Neuronal stem cell (in vitro differentiated cells): ENCODE measurements around the gene PAPOLA.
A peak's percentile ranks its signal among the peaks of the same experiment; 100 is the strongest.

ENCODE experiments used
- DNase-seq: peaks from one replicate; pipeline ENCODE4 v3.0.0-alpha.2; 2013; ENCODE audit warnings: low spot score
- H2AFZ ChIP-seq: one replicate; pipeline ENCODE4 v1.6.1; 2013; ENCODE audit warnings: mild to moderate bottlenecking, low read length, inconsistent platforms
- H2AK5ac ChIP-seq: 2 replicates; pipeline ENCODE4 v1.6.1; 2013; ENCODE audit warnings: low read depth, mild to moderate bottlenecking, inconsistent platforms, low read length, moderate library complexity, mixed read lengths
- H2BK120ac ChIP-seq: 2 replicates; pipeline ENCODE4 v1.6.1; 2013; ENCODE audit warnings: low read depth, mild to moderate bottlenecking, inconsistent platforms, low read length, moderate library complexity, mixed read lengths
- H2BK12ac ChIP-seq: one replicate; pipeline ENCODE4 v1.6.1; 2013; ENCODE audit warnings: low read length, inconsistent platforms
- H2BK15ac ChIP-seq: 2 replicates; pipeline ENCODE4 v1.6.1; 2013; ENCODE audit warnings: mild to moderate bottlenecking, low read length, inconsistent platforms, mixed read lengths
- H2BK5ac ChIP-seq: one replicate; pipeline ENCODE4 v1.6.1; 2013; ENCODE audit warnings: inconsistent platforms, mild to moderate bottlenecking, low read length, moderate library complexity
- H3K14ac ChIP-seq: one replicate; pipeline ENCODE4 v1.6.1; 2013; ENCODE audit warnings: low read length, inconsistent platforms
- H3K18ac ChIP-seq: 2 replicates; pipeline ENCODE4 v1.6.1; 2013; ENCODE audit warnings: low read length, inconsistent platforms
- H3K23ac ChIP-seq: 2 replicates; pipeline ENCODE4 v1.6.1; 2013; ENCODE audit warnings: low read depth, mild to moderate bottlenecking, mixed read lengths, low read length, inconsistent platforms; ENCODE audit not compliant: poor library complexity
- H3K27ac ChIP-seq: replicated peaks from 3 replicates; pipeline ENCODE4 v1.5.1; 2013; ENCODE audit warnings: low read length, inconsistent platforms
- H3K27me3 ChIP-seq, 3 experiments: 2 replicates each; pipeline ENCODE4 v1.6.1; 2013; ENCODE audit warnings: low read length in 3 of 3, mild to moderate bottlenecking in 2 of 3, inconsistent platforms in 1 of 3, low read depth in 1 of 3, mixed read lengths in 1 of 3, moderate library complexity in 1 of 3; ENCODE audit not compliant: control insufficient read depth in 3 of 3, insufficient read depth in 3 of 3
- H3K36me3 ChIP-seq, 2 donors: replicated peaks in 1 of 2; 2 replicates each; pipeline ENCODE4 v1.6.1; 2013; ENCODE audit warnings: low read length in 2 of 2; ENCODE audit not compliant: control insufficient read depth in 2 of 2, insufficient read depth in 2 of 2
- H3K4ac ChIP-seq: 2 replicates; pipeline ENCODE4 v1.6.1; 2013; ENCODE audit warnings: inconsistent platforms, mild to moderate bottlenecking, low read length, moderate library complexity
- H3K4me1 ChIP-seq, 2 donors: 1 replicate in 1 of 2; 2 replicates in 1 of 2; pipeline ENCODE4 v1.6.1; 2013; ENCODE audit warnings: low read length in 2 of 2, low read depth in 1 of 2; ENCODE audit not compliant: control insufficient read depth in 2 of 2, insufficient read depth in 1 of 2
- H3K4me2 ChIP-seq: one replicate; pipeline ENCODE4 v1.6.1; 2013; ENCODE audit warnings: mild to moderate bottlenecking, low read length, inconsistent platforms; ENCODE audit not compliant: insufficient read depth, poor library complexity, severe bottlenecking
- H3K4me3 ChIP-seq, 2 donors: 2 replicates each; pipeline ENCODE4 v1.5.1; 2013; ENCODE audit warnings: low read length in 2 of 2, mild to moderate bottlenecking in 2 of 2, inconsistent platforms in 1 of 2, moderate library complexity in 1 of 2
- H3K79me1 ChIP-seq: one replicate; pipeline ENCODE4 v1.6.1; 2013; ENCODE audit warnings: low read depth, mild to moderate bottlenecking, inconsistent platforms, low read length, moderate library complexity
- H3K9ac ChIP-seq: one replicate; pipeline ENCODE4 v1.6.1; 2013; ENCODE audit warnings: mild to moderate bottlenecking, low read depth, low read length, inconsistent platforms; ENCODE audit not compliant: poor library complexity
- H3K9me3 ChIP-seq, 2 donors: replicated peaks in 1 of 2; 2 replicates each; pipeline versions ENCODE3 to v1.6.1; 2013; ENCODE audit warnings: low read length in 2 of 2, mild to moderate bottlenecking in 2 of 2, inconsistent platforms in 1 of 2, low read depth in 1 of 2, mixed read lengths in 1 of 2, moderate library complexity in 1 of 2; ENCODE audit not compliant: control insufficient read depth in 2 of 2, insufficient read depth in 1 of 2
- H4K8ac ChIP-seq: one replicate; pipeline ENCODE4 v1.6.1; 2013; ENCODE audit warnings: low read depth, mild to moderate bottlenecking, inconsistent platforms, low read length, moderate library complexity
- H4K91ac ChIP-seq: one replicate; pipeline ENCODE4 v1.6.1; 2013; ENCODE audit warnings: low read length, low read depth, mild to moderate bottlenecking, inconsistent platforms; ENCODE audit not compliant: poor library complexity
- WGBS, 2 donors: extraction: QIAGEN DNeasy Blood & Tissue Kit; methylation state at CpG; one replicate each; pipeline ENCODE4 v1.1.7; 2013; ENCODE audit warnings: missing lambda C conversion rate in 2 of 2, mixed read lengths in 1 of 2; ENCODE audit not compliant: insufficient read length in 2 of 2, insufficient replicate concordance in 1 of 2; ENCODE audit errors: extremely low coverage in 2 of 2; 5-methylcytosine and 5-hydroxymethylcytosine counted together

Gene PAPOLA

GRCh38 chr14:96599076-96599475, 96.9 kb downstream of the PAPOLA start:
- Histone ChIP-seq H3K14ac (no peak overlapping the region), H3K79me1 (no peaks in the 10 kb centered on the region), H3K4me1 (no peaks in the 10 kb centered on the region), H3K9ac (no peak overlapping the region), H3K4ac (no peak overlapping the region), H2BK15ac (no peak overlapping the region), H3K27ac (no peak overlapping the region), H2AK5ac (peak overlapping the region; percentile 13), H2BK120ac (no peak overlapping the region), H3K18ac (no peak overlapping the region), H4K91ac (no peak overlapping the region), H2BK12ac (no peak overlapping the region), H3K9me3 (peaks cover 0 to 3% of the 10 kb centered on the region in 2 donors), H3K4me2 (no peak overlapping the region), H3K36me3 (no peaks in the 10 kb centered on the region), H4K8ac (no peak overlapping the region), H2BK5ac (no peak overlapping the region), H3K27me3 (peaks cover 0 to 22% (median 2%) of the 10 kb centered on the region in 3 experiments), H3K4me3 (no peak overlapping the region), H2AFZ (no peak overlapping the region), H3K23ac (no peak overlapping the region)
- no CpG with 5 or more reads among the region's 10 CpGs for WGBS, 2 donors
- DNase-seq = no peak

DNA sequence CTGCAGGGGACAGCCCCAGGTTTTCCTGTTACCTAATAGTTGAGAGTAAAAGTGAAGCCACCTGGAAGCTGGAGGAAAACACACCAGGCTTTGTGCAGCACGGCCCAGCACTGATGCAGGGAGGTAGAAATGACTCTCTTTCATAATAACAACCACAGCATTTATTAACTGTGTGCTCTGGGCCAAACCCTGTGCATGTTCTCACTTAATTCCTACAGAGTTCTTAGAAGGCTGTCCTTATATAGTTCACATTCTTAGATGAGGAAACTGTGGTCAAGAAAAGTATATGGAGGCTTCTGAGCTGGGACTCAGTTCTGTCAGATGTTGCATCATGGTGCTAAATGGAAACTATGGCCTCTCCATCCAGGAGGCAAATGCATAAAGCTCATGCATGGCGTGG, 100.0 kb downstream of the PAPOLA start:
- Histone ChIP-seq H3K27ac (no peak overlapping the region), H2BK12ac (no peak overlapping the region), H3K4ac (no peak overlapping the region), H3K9ac (no peak overlapping the region), H3K23ac (no peak overlapping the region), H3K4me2 (no peak overlapping the region), H2AK5ac (no peak overlapping the region), H4K91ac (no peak overlapping the region), H2BK5ac (no peak overlapping the region), H3K36me3 (no peaks in the 10 kb centered on the region), H4K8ac (no peak overlapping the region), H2AFZ (no peak overlapping the region), H3K4me3 (no peak overlapping the region), H3K27me3 (peaks cover 0 to 39% (median 2%) of the 10 kb centered on the region in 3 experiments), H3K18ac (no peak overlapping the region), H3K14ac (no peak overlapping the region), H3K4me1 (no peaks in the 10 kb centered on the region), H2BK15ac (no peak overlapping the region), H2BK120ac (no peak overlapping the region), H3K9me3 (peaks cover 0 to 3% of the 10 kb centered on the region in 2 donors), H3K79me1 (no peaks in the 10 kb centered on the region)
- DNase-seq = no peak
- no CpG with 5 or more reads among the region's 2 CpGs for WGBS, 2 donors

DNA sequence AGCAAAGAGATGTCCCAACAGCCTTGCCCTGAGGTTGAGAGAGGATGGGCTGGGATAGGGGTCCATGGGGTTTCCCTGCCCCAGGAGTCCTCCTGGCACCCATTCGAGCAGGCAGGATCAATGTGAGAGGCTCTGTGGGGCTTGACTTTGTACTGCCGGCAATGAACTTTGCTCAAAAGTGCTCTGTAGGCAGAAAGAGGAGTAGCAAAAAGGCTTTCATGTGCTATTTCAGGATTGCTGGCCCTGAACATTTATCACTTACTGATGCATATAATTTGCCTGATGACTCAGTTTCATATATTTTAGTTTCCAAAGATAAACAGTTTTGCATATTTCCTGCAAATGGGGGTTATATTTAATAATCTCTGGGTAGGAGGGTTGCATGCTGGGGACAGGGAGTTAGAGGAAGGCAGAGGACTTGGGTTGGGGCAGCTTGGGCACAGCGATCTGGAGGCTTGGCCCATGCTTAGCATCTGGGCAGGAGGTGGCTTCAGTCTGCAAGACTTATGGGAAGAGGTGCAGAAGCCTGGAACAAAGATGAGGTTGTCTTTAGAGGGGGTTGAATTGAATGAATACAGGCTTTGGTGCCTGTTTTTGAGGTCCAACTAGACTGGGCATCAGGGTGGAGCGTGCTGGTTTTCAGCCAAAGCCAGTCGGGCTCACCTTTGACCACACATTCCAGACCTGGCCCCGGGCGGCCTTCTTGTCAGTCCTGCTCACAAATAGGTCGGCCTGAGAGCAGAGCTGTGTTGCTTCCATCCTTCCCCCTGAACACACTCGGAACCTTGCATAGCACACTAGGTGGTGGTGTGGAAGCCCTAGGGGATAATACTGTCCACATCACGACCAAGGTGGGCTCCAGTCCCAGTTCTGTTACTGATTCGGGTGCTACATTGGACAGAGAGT, 101.4 kb downstream of the PAPOLA start:
- no CpG with 5 or more reads among the region's 11 CpGs for WGBS, 2 donors
- H3K4ac ChIP-seq = no peak overlapping the region

GRCh38 chr14:96614481-96614881, 112.3 kb downstream of the PAPOLA start:
- H3K23ac ChIP-seq = no peak overlapping the region
- no peak overlapping the region for H3K4me3 ChIP-seq
- H3K18ac ChIP-seq = peak overlapping the region; percentile 61
- H3K36me3 ChIP-seq = no peaks in the 10 kb centered on the region
- H4K8ac ChIP-seq = no peak overlapping the region
- H2BK12ac ChIP-seq = no peak overlapping the region
- no peak overlapping the region for H3K4me2 ChIP-seq
- H2BK15ac ChIP-seq = no peak overlapping the region
- H3K4me1 ChIP-seq = peaks cover 3 to 4% of the 10 kb centered on the region in 2 donors
- no peak overlapping the region for H2AK5ac ChIP-seq
- no peak overlapping the region for H3K9ac ChIP-seq
- H2BK120ac ChIP-seq = no peak overlapping the region
- no peak overlapping the region for H4K91ac ChIP-seq
- no peak overlapping the region for H3K4ac ChIP-seq
- H3K9me3 ChIP-seq = no peaks in the 10 kb centered on the region
- no peaks in the 10 kb centered on the region for H3K79me1 ChIP-seq
- H3K14ac ChIP-seq = no peak overlapping the region
- peak overlapping the region; percentile 84 for H2AFZ ChIP-seq
- no peak for DNase-seq
- no CpG with 5 or more reads among the region's 16 CpGs for WGBS, 2 donors
- H2BK5ac ChIP-seq = no peak overlapping the region
- no peak overlapping the region for H3K27ac ChIP-seq
- H3K27me3 ChIP-seq = peaks cover 0 to 55% (median 0%) of the 10 kb centered on the region in 3 experiments

More for the DNA sequence above, 101.4 kb downstream of the PAPOLA start:
- Histone ChIP-seq H3K9me3 (peaks cover 0 to 3% of the 10 kb centered on the region in 2 donors), H3K36me3 (no peaks in the 10 kb centered on the region), H3K18ac (no peak overlapping the region), H2BK15ac (no peak overlapping the region), H2BK5ac (no peak overlapping the region), H2BK12ac (no peak overlapping the region), H3K27me3 (peaks cover 0 to 42% (median 2%) of the 10 kb centered on the region in 3 experiments), H4K8ac (no peak overlapping the region), H2AFZ (no peak overlapping the region), H2BK120ac (no peak overlapping the region), H4K91ac (no peak overlapping the region), H3K4me3 (no peak overlapping the region), H3K23ac (no peak overlapping the region), H3K9ac (no peak overlapping the region), H3K4me1 (no peaks in the 10 kb centered on the region), H2AK5ac (no peak overlapping the region), H3K14ac (no peak overlapping the region), H3K27ac (no peak overlapping the region), H3K79me1 (no peaks in the 10 kb centered on the region), H3K4me2 (no peak overlapping the region)
- DNase-seq = no peak
